ENCODE data around the gene DACH2. TPM values are rescaled to one million over a fixed set of nuclear protein-coding genes. Genes with fewer than 3 reads are reported as not detected.

The DACH2 gene
- total RNA-seq, 1 donor from 2014 or later: 0.11 TPM

- H3K4me2 ChIP-seq: no peak overlapping the region
- Mint-ChIP-seq H3K4me3 (no peak overlapping the region), H3K4me1 (no peaks in the 10 kb centered on the region), H3K27me3 (ENCODE audit: insufficient read depth, low read depth) (no peaks in the 10 kb centered on the region), H3K9me3 (peaks cover 16% of the 10 kb centered on the region), H3K36me3 (peaks cover 2% of the 10 kb centered on the region), H3K27ac (no peak overlapping the region)
- no peaks in the 10 kb centered on the region for H3K4me1 ChIP-seq
- no peaks in the 10 kb centered on the region for H4K20me1 ChIP-seq (ENCODE audit: low read depth)
- TF ChIP-seq EZH2 (IDR thresholded peaks at IDR 0.05): no peak
- TF ChIP-seq EZH2phosphoT487 (IDR thresholded peaks at IDR 0.05): no peak
- TF ChIP-seq, protein P1, sequence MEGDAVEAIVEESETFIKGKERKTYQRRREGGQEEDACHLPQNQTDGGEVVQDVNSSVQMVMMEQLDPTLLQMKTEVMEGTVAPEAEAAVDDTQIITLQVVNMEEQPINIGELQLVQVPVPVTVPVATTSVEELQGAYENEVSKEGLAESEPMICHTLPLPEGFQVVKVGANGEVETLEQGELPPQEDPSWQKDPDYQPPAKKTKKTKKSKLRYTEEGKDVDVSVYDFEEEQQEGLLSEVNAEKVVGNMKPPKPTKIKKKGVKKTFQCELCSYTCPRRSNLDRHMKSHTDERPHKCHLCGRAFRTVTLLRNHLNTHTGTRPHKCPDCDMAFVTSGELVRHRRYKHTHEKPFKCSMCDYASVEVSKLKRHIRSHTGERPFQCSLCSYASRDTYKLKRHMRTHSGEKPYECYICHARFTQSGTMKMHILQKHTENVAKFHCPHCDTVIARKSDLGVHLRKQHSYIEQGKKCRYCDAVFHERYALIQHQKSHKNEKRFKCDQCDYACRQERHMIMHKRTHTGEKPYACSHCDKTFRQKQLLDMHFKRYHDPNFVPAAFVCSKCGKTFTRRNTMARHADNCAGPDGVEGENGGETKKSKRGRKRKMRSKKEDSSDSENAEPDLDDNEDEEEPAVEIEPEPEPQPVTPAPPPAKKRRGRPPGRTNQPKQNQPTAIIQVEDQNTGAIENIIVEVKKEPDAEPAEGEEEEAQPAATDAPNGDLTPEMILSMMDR (IDR thresholded peaks at IDR 0.05): no peak
- no peak overlapping the region for H3K4me3 ChIP-seq
- no peaks in the 10 kb centered on the region for H3F3A ChIP-seq (ENCODE audit: low read depth)
- no peak overlapping the region for H3K9ac ChIP-seq
- H3K9me3 ChIP-seq (ENCODE audit: low read depth): no peaks in the 10 kb centered on the region
- no peaks in the 10 kb centered on the region for H3K36me3 ChIP-seq
- H3K27ac ChIP-seq: no peak overlapping the region
- no peaks in the 10 kb centered on the region for H3K27me3 ChIP-seq
- no peaks in the 10 kb centered on the region for H3K79me2 ChIP-seq (ENCODE audit: low read depth)
- no peak overlapping the region for H2AFZ ChIP-seq (replicated peaks)
- no peak for DNase-seq (ENCODE audit: low spot score)
Measured at GRCh38 chrX:86237482-86237881, 89.2 kb downstream of the DACH2 start.

GRCh38 chrX:86241547-86241946, 93.3 kb downstream of the DACH2 start:
- no peaks in the 10 kb centered on the region for H3K27me3 Mint-ChIP-seq (ENCODE audit: insufficient read depth, low read depth)
- no peaks in the 10 kb centered on the region for H3K27me3 ChIP-seq
- H3K9ac ChIP-seq: no peak overlapping the region
- H3K4me3 Mint-ChIP-seq: no peak overlapping the region
- peaks cover 4% of the 10 kb centered on the region for H3K9me3 ChIP-seq (ENCODE audit: low read depth)
- no peak overlapping the region for H2AFZ ChIP-seq (replicated peaks)
- H3K79me2 ChIP-seq (ENCODE audit: low read depth): no peaks in the 10 kb centered on the region
- H3K9me3 Mint-ChIP-seq: peaks cover 24% of the 10 kb centered on the region
- no peak for DNase-seq (ENCODE audit: low spot score)
- H3K36me3 Mint-ChIP-seq: peaks cover 2% of the 10 kb centered on the region
- H3K36me3 ChIP-seq: no peaks in the 10 kb centered on the region
- no peaks in the 10 kb centered on the region for H4K20me1 ChIP-seq (ENCODE audit: low read depth)
- no peak overlapping the region for H3K27ac Mint-ChIP-seq
- no peak overlapping the region for H3K27ac ChIP-seq
- no peaks in the 10 kb centered on the region for H3F3A ChIP-seq (ENCODE audit: low read depth)
- TF ChIP-seq EZH2phosphoT487 (IDR thresholded peaks at IDR 0.05) (no peak), EZH2 (IDR thresholded peaks at IDR 0.05) (no peak)
- no peak overlapping the region for H3K4me2 ChIP-seq
- H3K4me1 Mint-ChIP-seq: no peaks in the 10 kb centered on the region
- H3K4me3 ChIP-seq: no peak overlapping the region
- no peaks in the 10 kb centered on the region for H3K4me1 ChIP-seq

DNA sequence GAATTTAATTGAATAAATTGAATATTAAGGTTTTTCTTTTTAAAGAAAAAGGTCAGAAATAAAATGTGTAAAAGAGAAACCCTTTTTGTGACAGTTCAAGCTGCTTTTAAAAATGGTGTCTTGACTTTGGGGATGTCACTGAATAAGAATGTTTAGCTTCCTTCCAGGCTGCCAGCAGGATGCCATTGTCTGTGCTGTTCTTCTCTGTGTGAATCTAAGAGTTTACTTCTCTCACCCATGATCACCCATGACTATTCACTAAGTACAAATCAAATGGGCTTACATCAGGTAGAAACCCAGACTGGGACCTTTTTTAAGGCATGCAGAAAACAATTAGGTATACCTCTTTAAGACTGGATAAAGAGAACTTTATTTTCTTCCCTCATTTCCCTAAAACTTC, 115.3 kb downstream of the DACH2 start:
- DNase-seq (ENCODE audit: low spot score): peak; percentile 50
- Histone ChIP-seq H3K9ac (no peak overlapping the region), H4K20me1 (ENCODE audit: low read depth) (no peaks in the 10 kb centered on the region), H3K4me1 (peaks cover 5% of the 10 kb centered on the region), H3K9me3 (ENCODE audit: low read depth) (no peaks in the 10 kb centered on the region), H3F3A (ENCODE audit: low read depth) (no peaks in the 10 kb centered on the region), H3K36me3 (no peaks in the 10 kb centered on the region), H3K79me2 (ENCODE audit: low read depth) (no peaks in the 10 kb centered on the region), H3K27me3 (no peaks in the 10 kb centered on the region), H3K4me2 (no peak overlapping the region), H3K4me3 (no peak overlapping the region), H2AFZ (replicated peaks) (no peak overlapping the region), H3K27ac (no peak overlapping the region)
- Mint-ChIP-seq H3K4me1 (peaks cover 9% of the 10 kb centered on the region), H3K9me3 (no peaks in the 10 kb centered on the region), H3K36me3 (no peaks in the 10 kb centered on the region), H3K27ac (no peak overlapping the region), H3K4me3 (no peak overlapping the region), H3K27me3 (ENCODE audit: insufficient read depth, low read depth) (no peaks in the 10 kb centered on the region)
- TF ChIP-seq EZH2phosphoT487 (IDR thresholded peaks at IDR 0.05): no peak
- no peak for TF ChIP-seq EZH2 (IDR thresholded peaks at IDR 0.05)
- TF ChIP-seq, protein P1 (IDR thresholded peaks at IDR 0.05): no peak

DNA sequence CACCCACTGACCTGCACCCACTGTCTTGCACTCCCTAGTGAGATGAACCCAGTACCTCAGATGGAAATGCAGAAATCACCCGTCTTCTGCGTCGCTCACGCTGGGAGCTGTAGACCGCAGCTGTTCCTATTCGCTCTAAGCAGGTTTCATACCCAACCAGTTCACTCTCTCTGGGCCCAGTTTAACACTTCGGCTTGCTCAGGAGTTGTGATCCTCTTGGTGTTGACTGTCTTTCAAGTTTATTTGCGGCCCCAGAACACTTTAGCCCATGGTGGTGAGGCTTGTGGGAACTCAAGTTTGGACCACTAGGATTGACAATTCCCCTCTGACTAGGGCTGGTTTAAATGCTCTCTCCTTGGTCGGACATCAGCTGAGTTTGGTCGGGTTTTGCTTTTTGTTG, 147.0 kb downstream of the DACH2 start:
- Histone ChIP-seq H3K9me3 (ENCODE audit: low read depth) (no peaks in the 10 kb centered on the region), H3K27ac (no peak overlapping the region), H3K9ac (no peak overlapping the region), H3K79me2 (ENCODE audit: low read depth) (no peaks in the 10 kb centered on the region), H2AFZ (replicated peaks) (peak overlapping the region; percentile 34), H3K27me3 (no peaks in the 10 kb centered on the region), H3K36me3 (no peaks in the 10 kb centered on the region), H3K4me1 (no peaks in the 10 kb centered on the region), H3K4me3 (no peak overlapping the region), H4K20me1 (ENCODE audit: low read depth) (no peaks in the 10 kb centered on the region), H3F3A (ENCODE audit: low read depth) (no peaks in the 10 kb centered on the region), H3K4me2 (no peak overlapping the region)
- DNase-seq (ENCODE audit: low spot score): no peak
- H3K9me3 Mint-ChIP-seq: peaks cover 2% of the 10 kb centered on the region
- no peak overlapping the region for H3K27ac Mint-ChIP-seq
- no peak for TF ChIP-seq EZH2phosphoT487 (IDR thresholded peaks at IDR 0.05)
- TF ChIP-seq EZH2 (IDR thresholded peaks at IDR 0.05): no peak
- TF ChIP-seq, protein P1 (IDR thresholded peaks at IDR 0.05): no peak
- H3K36me3 Mint-ChIP-seq: no peaks in the 10 kb centered on the region
- H3K4me1 Mint-ChIP-seq: no peaks in the 10 kb centered on the region
- no peak overlapping the region for H3K4me3 Mint-ChIP-seq
- no peaks in the 10 kb centered on the region for H3K27me3 Mint-ChIP-seq (ENCODE audit: insufficient read depth, low read depth)

Data from neural progenitor cell (in vitro differentiated cells).